ENCODE data around the gene PDX1.

- TF ChIP-seq CTCF (IDR thresholded peaks at IDR 0.05) (no peak), POLR2A (IDR thresholded peaks at IDR 0.05) (no peak)
These were observed 8.6 kb downstream of the PDX1 start for GRCh38 chr13:27928353-27928804.
